Sigmoid colon (tissue), 4 donors: ENCODE results near the gene CAMTA1.

Experiments used
- CTCF ChIP-seq, 4 experiments: fragments of 450-650 bp in 3 of 4; fragments of 200-600 bp in 1 of 4; IDR thresholded peaks; one replicate each; pipeline ENCODE4 v1.5.1; 2016 to 2019; ENCODE audit warnings: antibody characterized with exemption in 4 of 4, mild to moderate bottlenecking in 3 of 4, moderate library complexity in 2 of 4
- POLR2A ChIP-seq, 2 donors: fragments of 450-650 bp; IDR thresholded peaks; one replicate each; pipeline ENCODE4 v1.6.1; 2016; ENCODE audit warnings: antibody characterized with exemption in 2 of 2, mild to moderate bottlenecking in 2 of 2, moderate library complexity in 2 of 2
- POLR2AphosphoS5 ChIP-seq, 4 donors: sonication (generic); formaldehyde crosslinking; IDR thresholded peaks; one replicate each; pipeline ENCODE4 v1.6.1; 2017; ENCODE audit warnings: antibody characterized with exemption in 4 of 4

GRCh38 chr1:7625401-7625800 is 840.1 kb downstream of the CAMTA1 start:
- TF ChIP-seq POLR2A (IDR thresholded peaks at IDR 0.05) (no peak), CTCF (IDR thresholded peaks at IDR 0.05) (no peak), POLR2AphosphoS5 (IDR thresholded peaks at IDR 0.05) (no peak)
